SKM-1 treated with dmso at 0.1 percent for 144 hours (cell line): ENCODE data around the gene ABCC1.

Experiments
- DNase-seq: peaks from one replicate; lab custom pipeline; 2025; ENCODE audit not compliant: unreplicated experiment; lab: John Stamatoyannopoulos, UW

ABCC1 gene

DNA sequence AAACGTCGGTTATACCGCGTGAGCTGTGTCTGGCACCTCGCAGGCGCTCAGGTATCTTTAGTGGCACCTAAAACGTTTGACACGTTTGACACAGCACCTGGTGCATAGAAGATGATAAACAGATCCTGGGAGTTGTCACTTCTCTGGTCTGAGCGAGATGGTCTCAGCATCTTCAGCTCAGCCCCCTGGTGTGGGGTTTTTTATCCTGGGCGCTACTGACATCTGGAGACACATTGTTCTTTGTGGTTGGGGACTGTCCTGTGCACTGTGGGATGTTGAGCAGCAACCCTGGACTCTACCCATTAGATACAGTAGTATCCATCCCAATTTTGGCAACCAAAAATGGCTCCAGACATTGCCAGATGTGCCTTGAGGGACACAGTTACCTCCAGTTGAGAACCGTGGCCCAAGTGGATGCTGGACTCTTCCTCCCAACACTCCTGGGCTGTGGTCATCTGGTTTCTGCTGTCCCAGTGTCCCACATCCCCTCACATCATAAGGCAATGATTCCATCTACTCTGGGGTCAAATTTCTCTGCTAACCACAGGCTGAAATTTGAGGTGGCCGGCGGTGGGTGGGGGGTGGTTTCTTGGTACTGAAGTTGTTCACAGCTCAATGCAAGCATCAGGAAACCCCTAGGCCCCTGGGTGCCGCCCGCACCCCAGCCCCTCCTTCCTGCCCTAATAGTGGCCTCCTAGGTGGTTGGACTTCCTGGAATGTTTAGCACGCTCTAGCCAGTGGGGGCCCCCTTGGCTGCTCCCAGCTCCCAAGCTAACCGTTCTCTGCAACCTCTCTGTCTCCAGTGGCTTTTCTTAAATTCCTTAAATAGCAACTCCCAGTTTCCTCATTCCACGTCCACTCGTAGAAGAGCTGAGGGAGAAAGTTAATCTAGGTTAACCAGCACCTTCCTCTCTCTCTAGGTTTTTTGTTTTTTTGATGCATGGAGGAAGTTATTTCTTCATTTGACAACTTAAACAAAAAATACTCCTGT is 124.8 kb downstream of the ABCC1 start:
- DNase-seq = peak; percentile 65

DNA sequence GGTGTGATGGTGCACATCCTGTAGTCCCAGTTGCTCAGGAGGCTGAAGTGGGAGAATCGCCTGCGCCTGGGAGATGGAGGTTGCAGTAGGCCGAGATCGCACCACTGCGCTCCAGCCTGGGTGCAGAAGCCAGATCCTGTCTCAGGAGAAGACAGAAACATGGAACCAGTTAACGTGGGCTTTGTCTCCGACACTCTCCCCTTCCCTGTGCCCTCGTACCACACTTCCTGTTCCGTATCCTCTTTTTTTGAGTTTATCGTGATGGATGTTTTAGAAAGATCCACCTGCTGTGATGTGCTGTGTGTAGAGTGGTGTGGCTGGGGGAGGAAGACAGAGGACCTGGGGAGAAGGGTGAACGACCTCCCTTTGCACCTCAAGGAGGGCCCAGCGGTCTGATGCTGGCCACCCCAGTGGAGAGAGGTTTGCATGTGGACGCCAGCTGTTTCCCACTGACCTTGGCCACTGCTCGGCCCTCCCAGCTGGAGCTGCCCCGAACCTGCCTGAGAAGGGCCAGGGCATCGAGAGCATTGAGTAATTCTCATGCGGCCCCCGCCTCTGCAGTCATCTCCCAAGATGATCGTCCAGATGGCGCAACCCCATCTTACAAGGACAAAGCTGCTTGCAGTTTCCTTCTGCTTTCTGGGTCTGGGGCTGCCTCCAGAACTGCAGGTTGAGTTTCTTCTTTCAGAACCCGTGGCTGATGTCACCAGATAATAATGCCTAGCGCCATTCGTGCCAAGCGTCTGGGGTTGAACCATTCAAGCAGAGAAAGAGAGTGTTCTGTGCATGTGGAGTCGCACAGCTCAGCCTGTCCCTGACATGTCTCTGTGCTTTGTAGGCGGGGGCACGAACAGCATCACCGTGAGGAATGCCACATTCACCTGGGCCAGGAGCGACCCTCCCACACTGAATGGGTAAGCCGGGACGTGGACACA is 126.3 kb downstream of the ABCC1 start:
- peak; percentile 97 for DNase-seq

DNA sequence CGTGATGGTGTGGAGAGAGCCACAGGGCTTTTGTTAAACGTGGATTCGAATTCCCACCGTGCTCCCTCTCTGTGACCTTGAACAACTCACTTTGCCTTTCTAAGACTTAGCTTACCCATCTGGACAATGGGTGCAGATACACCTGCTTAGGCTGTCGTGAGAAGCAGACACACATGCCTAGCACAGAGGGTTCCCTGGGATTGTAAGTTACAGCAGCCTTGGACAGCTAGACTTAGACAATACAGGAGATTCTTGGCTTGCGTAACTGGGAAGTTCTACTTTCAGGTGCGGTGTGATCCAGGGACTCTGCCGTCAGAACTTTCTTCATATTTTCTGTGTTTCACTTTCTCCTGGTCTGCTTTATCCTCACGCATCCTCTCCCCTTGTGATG is 127.0 kb downstream of the ABCC1 start:
- no peak for DNase-seq

DNA sequence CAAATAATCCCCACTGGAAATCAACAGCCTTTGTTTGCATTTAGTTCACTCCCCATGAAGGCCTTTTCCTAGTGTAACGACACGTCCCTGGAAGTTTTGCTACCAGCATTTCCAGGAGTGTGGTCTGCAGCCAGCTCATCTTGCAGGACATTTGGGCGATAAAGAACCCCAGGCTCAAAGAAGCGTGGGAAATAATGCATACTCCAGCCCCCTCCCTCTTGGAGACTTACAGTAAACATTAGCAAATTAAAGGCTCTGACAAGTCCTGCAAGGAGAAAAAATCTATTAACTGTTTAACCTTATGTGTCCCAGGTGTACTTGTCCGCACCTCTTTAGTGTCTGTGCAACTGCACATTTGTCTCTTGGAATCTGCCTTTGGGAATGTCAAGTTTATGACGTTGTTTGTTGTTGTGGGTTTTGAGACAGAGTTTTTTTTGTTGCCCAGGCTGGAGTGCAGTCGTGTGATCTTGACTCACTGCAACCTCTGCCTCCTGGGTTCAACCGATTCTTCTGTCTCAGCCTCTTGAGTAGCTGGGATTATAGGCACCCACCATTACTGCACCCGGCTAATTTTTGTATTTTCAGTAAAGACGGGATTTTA is 131.1 kb downstream of the ABCC1 start:
- DNase-seq = no peak

DNA sequence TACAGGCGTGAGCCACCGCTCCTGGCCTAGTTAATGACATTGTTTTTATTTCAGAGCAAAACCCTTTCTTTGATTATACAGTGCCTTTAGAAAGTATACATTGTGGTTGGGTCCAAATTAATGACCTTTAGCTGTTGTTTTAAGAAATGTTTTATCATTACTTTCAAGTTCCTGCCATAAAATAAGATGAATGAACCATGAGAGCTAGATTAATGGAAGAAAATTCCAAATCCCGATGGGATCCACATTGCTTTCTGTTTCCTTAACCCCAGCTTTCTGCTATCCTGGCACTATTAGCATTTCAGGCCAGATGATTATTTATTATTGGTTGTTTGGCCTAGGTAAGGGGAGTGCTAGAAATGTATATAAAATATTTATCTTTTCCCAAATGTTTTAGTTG is 131.7 kb downstream of the ABCC1 start:
- DNase-seq = no peak

DNA sequence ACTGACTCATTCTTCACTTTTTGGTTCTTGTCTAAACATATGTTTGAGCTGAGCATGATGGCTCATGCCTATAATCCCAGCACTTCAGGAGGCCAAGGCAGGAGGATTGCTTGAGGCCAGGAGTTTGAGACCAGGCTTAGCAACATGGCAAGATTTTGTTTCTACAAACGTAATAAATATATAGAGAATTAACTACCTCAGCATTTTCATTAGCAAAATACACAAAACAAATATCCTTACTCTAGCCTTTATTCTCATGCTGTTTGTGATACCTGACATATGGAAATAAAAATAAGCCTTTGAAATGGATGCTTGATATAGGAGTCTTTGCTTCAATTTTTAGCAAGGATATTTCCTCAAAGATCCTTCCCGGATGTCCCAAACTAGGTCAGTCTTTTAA is 132.8 kb downstream of the ABCC1 start:
- no peak for DNase-seq

DNA sequence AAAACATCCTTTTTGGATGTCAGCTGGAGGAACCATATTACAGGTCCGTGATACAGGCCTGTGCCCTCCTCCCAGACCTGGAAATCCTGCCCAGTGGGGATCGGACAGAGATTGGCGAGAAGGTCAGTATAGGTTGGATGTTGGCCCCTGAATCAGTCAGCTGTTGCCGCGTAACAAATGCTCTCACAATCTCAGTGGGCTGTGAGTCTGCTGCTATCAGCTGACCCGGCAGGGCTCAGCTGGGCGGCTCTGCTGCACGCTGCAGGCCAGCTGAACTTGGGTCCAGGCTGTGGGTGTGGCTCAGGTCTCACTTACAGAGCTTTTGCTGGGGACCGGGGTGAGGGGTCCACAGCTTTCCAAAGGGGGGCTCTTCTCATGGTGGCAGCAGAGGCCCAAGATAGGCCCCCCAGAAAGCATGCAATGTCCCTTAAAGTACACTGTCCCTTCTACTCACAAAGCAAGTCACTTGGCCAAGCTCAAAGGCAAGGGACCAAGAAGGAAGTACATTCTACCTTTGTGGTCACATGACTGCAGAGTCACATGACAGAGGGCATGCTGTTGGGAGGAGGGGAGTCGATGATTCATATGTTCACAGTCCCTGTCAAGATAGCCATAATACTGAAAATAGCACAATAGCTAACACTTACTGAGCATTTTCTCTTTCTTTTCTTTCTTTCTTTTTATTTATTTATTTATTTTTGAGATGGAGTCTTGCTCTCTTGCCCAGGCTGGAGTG is 134.2 kb downstream of the ABCC1 start:
- no peak for DNase-seq

DNA sequence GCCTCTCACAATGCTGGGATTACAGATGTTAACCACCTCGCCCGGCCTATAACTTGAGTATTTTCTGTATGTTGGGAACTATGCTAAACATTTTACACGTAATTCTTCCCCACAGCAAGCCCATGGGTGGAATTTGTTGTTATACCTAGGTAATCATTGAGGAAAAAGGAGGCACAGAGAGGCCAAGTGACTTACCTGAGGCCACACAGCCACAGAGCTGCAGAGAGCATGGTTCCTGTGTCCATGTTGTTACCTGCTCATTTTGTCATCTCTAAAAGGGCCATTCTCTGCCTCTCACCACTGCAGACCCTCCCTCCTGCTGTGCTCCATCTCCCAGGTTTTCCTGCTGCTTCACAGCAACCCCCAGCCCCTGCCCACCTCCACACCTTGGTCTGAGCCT is 135.5 kb downstream of the ABCC1 start:
- no peak for DNase-seq

DNA sequence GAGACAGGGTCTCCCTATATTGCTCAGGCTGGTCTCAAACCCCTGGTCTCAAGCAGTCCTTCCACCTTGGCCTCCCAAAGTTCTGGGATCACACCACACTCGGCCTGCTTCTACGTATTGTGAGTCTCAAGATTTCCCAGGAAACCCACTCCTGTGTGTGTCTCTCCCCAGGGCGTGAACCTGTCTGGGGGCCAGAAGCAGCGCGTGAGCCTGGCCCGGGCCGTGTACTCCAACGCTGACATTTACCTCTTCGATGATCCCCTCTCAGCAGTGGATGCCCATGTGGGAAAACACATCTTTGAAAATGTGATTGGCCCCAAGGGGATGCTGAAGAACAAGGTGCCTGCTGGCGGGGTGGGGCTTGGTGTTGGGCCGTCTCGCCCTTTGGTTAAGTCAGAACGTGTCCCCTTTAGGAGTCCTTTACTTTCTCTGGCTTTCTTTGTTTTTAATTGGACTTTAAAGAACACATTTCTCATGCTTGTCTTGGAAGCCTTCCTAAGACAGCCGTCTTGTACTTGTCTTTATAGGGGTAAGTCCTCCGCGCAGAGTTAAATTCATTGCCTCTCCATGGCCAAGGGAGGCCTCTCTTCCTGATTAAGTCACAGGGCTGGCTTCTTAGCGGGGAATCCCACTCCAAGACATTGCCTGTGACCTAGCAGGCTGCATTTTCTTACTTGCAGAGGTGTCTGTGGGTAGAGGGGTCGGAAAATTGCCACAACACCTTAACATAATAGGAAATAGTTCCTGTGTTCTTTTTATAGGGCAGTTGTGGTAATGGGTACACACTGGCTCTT is 137.4 kb downstream of the ABCC1 start:
- DNase-seq = no peak

DNA sequence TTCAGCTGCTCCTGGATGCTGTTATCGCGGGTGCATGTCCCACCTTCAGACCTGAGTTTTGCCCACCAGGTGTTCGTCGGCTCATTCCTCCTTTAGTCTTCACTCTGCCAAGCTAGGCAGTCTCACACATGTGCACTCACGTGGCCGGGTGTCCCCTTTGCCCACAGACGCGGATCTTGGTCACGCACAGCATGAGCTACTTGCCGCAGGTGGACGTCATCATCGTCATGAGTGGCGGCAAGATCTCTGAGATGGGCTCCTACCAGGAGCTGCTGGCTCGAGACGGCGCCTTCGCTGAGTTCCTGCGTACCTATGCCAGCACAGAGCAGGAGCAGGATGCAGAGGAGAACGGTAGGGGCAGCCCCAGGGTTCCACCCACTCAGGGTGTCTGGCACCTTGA is 140.8 kb downstream of the ABCC1 start:
- no peak for DNase-seq

DNA sequence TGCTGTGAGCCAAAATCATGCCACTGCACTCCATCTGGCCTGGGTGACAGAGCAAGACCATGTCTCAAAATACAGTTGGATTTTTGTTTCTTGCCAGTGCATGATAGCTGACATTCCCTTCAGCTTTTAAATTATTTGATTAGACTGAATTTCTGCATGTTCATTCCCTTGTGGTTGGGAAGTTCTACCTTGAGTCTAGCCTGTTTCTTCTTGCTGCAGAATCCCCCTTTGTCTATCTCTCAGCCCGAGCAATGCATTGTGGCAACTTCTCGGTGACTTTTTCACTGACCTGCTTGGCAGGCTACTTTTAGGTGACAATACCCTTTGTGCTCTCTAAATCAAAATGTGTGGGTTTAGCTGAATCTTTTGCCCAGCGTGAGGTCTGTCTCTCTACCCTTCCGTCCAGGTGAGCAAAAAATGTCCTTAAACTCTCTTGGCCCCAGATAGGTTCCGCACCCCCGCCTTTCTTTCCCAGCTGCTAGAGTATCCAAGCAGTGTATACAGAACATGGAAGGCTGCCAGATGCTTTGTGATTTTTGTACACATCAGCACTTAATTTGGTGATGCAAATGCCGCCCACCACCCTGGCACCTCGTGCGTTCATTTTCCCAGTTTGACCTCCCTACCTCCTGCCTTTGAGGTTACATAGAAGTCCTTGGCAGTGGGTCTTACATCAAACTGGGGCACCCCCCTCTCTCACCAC is 143.7 kb downstream of the ABCC1 start:
- DNase-seq = no peak

DNA sequence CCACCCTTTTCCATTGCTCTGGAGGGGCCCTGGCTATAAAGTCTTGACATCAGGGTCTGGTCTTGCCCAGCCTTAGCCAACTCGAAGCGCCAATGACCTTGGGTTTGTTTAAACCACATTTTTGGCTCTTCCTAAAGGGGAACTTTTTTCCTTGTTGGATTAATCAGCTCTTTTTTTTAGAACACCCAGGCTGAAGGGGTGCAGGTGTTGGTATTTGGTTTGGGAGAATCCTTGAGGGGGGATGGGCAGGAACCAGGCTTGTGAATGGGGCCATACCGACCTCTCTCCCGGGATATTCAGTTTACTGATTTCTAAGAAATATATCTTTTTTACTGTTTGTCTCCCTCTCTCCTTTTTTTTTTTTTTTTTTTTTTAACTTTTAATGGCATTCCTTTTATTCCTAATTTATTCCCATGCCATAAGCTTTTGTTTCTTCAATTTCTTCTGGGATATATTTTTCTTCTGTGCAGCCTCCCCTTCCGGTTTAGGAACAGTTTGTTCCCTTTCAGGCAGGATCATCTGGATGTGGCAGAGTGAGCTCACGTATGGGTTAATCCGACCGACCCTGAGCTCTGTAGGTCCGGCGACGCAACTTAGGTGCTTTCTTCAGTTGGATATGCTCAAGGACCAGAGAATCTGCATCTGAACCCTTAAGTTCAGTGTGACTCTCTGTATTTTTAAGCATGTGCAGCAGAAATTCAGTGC is 144.4 kb downstream of the ABCC1 start:
- no peak for DNase-seq

DNA sequence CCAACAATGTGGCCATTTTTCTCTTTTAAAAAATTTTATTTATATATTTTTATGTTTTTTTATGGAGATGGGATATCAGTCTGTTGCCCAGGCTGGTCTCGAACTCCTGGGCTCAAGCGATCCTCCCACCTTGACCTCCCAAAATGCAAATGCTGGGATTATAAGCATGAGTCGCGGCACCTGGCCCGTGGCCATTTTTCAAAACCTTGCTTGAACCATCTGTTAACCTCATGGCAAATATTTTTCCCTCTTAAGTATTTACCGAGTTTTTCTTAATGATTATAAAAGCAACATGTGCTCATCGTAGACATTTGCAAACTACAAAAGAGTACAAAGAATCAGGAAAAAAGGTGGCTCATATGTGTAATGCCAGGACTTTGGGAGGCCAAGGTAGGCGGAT is 146.2 kb downstream of the ABCC1 start:
- no peak for DNase-seq

DNA sequence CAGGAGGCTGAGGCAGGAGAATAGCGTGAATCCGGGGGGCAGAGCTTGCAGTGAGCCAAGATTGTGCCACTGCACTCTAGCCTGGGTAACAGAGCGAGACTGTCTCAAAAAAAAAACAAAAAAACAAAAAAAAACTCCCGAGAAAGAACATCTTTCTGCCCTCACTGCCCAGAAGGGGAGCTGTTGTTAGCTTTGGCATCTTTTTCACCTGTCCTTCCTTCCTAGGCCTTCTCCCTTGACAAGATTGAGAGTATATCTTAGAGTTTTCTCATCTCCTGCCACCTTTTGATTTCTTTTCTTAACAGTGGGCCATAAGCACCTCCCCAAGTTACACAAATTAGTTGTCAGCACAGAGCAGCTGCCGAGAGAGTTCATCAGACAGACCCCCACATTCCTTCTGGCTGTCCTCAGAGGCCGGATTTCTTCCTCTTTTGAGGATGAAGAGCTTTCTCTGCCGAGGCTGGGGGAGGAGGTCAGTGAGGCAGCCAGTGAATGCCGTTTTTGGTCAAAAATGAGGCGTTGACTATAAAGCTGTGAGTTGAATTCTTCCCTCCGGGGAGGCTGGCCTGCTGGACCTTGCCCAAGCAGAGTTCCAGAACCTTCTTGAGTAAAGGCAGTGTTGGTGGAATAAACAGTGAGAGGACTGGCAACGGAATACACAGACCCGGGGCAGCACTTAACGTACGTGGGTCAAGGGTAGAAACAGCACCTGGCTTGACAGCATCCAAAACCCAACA is 146.9 kb downstream of the ABCC1 start:
- no peak for DNase-seq

DNA sequence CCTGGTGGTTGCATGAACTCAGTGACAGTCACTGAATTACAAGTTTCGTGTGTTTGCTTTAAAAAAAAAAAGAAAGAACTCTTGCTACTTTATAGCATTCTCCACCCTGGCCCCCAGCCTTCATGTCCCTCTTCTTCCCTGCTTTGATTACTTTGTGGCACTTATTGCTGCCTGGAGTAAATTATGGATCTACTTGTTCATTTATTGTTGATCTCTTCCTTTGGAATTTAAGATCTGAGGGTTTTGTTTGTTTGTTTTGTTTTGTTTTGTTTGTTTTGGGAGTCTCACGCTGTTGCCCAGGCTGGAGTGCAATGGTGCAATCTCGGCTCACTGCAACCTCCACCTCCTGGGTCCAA is 147.4 kb downstream of the ABCC1 start:
- no peak for DNase-seq

DNA sequence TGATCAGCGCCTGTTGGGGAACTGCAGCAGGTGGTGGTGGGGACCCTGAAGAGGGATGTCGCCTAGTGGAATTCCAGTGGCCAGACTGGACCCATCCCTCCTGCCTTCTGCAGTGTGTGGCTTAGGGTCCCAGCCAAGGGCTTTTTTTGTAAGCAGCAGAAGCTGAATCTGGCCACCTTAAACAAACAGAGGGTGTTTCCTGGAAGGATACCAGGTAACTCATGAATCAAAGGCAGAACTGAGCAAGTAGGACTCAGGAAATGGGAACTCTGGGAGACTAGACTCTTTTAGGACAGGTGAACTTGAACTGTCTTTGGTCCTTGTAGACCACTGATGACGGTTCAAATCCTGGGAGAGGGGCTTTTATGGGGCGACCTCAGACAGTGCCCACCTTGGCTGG is 149.9 kb downstream of the ABCC1 start:
- DNase-seq = no peak

DNA sequence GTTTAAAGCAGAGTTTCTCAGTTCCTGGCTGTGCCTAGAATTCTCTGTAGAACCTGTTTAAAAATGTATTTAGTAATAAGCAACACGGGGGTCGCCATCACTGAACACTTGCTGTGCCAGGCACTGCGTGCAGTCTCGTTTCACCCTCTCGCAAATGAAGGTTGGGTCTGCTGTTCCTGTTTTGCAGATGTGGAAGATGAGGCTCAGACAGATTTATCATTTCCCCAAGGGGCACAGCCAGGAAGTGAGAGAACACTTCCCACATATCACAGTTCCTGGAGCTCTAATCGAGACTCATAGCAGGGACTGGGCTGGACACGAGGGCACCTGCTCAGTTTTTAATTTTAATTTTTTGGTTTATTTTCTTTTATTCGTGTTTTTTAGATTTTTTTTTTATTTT is 151.2 kb downstream of the ABCC1 start:
- no peak for DNase-seq

DNA sequence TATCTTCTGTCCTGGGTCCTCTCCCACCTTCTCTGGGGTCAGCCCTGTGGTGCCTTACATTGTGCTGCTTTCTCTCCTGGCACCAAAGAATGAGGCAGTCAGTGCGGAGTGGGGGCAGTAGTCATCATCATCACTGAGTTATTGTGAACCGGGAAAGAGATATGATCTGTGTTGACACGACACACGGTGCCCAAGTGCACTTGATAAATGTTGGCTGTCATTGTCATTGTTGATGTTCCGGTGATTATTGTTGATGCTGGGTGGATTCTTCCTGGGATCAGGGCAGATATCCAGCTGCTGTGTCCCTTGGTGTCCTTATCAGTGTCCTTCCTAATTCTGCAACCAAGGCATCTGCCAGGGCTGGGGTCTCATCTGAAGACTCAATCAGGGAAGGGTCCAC is 152.2 kb downstream of the ABCC1 start:
- DNase-seq = no peak
